Stimulated activated memory B cell treated with anti-CD40 and anti-IgM and Interleukin-4, amounts not matched to agents 10 μg/mL and 1 μg/mL and 100 μg/mL, for 72 hours (primary cell): ENCODE measurements around the gene KCNAB3.

Experiments
- ATAC-seq: fragments of 150-1000 bp; cut with Tn5 transposase; 2 replicates; pipeline ENCODE4 v1.10.0; 2021
- H3K27ac Mint-ChIP-seq: one replicate; pipeline ENCODE4 v1.8.0; 2022; ENCODE audit warnings: mild to moderate bottlenecking, mixed read lengths
- H3K27me3 Mint-ChIP-seq: one replicate; pipeline ENCODE4 v1.8.0; 2022; ENCODE audit warnings: mixed read lengths
- H3K36me3 Mint-ChIP-seq: one replicate; pipeline ENCODE4 v1.8.0; 2022; ENCODE audit warnings: mixed read lengths
- H3K4me1 Mint-ChIP-seq: one replicate; pipeline ENCODE4 v1.8.0; 2022; ENCODE audit warnings: mixed read lengths
- H3K4me3 Mint-ChIP-seq: one replicate; pipeline ENCODE4 v1.8.0; 2022; ENCODE audit warnings: mild to moderate bottlenecking, moderate library complexity, mixed read lengths
- H3K9me3 Mint-ChIP-seq: one replicate; pipeline ENCODE4 v1.8.0; 2022; ENCODE audit warnings: mixed read lengths

The KCNAB3 gene

DNA sequence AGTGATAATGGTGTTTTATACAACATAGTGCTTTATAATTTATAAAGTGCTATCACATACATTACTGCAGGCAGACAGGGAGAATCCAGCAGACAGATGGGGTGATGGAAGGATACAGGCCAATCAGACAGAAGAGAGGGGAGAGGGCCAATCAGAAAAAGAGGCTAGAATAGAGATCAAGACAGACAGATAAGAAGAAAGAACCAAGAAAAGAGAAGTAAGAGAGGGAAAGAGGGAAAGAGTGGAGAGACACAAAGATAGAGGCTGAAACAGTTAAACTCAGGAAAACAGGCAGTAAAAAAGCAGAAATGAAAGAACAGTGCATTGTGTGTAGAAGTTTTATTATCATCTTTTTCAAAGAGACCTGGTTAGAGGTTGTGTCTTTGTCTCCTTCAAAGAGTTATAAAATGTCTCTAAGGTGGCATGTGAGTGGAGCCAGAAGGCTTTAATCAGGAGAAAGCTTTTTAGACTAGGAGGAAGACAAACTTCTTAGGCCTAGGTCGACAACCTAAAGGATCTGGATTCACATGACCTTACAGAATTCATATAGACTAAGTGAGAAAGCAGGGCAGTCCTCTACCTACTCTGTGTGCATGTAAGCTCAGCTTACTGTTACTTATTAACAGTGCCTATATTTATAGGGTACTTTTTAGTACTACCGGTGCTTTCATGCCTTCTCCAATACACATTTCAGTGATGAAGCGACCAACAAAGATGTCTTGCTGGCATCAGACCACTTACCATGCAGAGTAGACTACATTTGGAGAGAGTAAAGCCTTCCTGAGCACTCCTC, 49.4 kb downstream of the KCNAB3 start:
- no peak for ATAC-seq
- H3K27ac Mint-ChIP-seq, result no peak overlapping the region
- peaks cover 7% of the 10 kb centered on the region for H3K4me1 Mint-ChIP-seq

GRCh38 chr17:7878234-7878633, 51.4 kb downstream of the KCNAB3 start:
- H3K27me3 Mint-ChIP-seq, result no peaks in the 10 kb centered on the region
- no peak overlapping the region for H3K4me3 Mint-ChIP-seq
- H3K9me3 Mint-ChIP-seq, result no peaks in the 10 kb centered on the region
- ATAC-seq, result no peak
- peaks cover 7% of the 10 kb centered on the region for H3K4me1 Mint-ChIP-seq
- H3K36me3 Mint-ChIP-seq, result peaks cover 8% of the 10 kb centered on the region
- no peak overlapping the region for H3K27ac Mint-ChIP-seq

More for the DNA sequence above, 49.4 kb downstream of the KCNAB3 start:
- H3K9me3 Mint-ChIP-seq, result no peaks in the 10 kb centered on the region
- no peaks in the 10 kb centered on the region for H3K36me3 Mint-ChIP-seq
- H3K27me3 Mint-ChIP-seq, result no peaks in the 10 kb centered on the region
- H3K4me3 Mint-ChIP-seq, result no peak overlapping the region

DNA sequence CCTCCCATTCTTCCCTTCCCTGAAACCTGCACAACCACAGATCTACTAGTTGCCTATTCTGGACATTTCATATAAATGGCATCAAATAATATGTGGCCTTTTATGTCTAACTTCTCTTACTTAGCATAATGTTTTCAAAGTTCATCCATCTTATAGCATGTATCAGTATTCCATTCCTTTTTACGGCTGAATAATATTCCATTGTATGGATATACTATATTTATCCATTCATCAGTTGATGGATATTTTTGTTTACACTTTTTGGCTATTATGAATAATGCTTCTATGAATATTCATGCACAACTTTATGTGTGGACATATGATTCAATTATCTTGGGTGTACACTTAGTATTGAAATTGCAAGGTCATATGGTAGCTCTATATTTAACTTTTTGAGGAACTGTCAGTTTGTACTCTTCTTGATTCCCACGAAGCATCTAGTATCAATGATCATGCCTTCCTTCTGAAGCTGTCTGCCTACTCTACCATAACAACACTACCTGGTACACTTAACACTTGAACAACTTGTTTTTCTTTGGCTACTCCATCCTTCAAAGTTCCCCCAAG, 53.8 kb downstream of the KCNAB3 start:
- no peak for ATAC-seq
- H3K4me3 Mint-ChIP-seq, result no peak overlapping the region
- no peaks in the 10 kb centered on the region for H3K27me3 Mint-ChIP-seq
- peaks cover 7% of the 10 kb centered on the region for H3K4me1 Mint-ChIP-seq
- H3K9me3 Mint-ChIP-seq, result no peaks in the 10 kb centered on the region
- H3K27ac Mint-ChIP-seq, result no peak overlapping the region
- H3K36me3 Mint-ChIP-seq, result peaks cover 11% of the 10 kb centered on the region

- Mint-ChIP-seq H3K4me1 (peaks cover 8% of the 10 kb centered on the region), H3K27ac (no peak overlapping the region), H3K9me3 (no peaks in the 10 kb centered on the region), H3K27me3 (no peaks in the 10 kb centered on the region), H3K4me3 (no peak overlapping the region), H3K36me3 (peaks cover 12% of the 10 kb centered on the region)
- ATAC-seq, result no peak
These were observed 56.6 kb downstream of the KCNAB3 start for GRCh38 chr17:7873051-7873450.
